ENCODE results near the gene ANTXRL. TPM values are rescaled to one million over a fixed set of nuclear protein-coding genes. Genes with fewer than 3 reads are reported as not detected.
"Not testable (repeated sequence)": the region's sequence is repeated elsewhere in the genome, so short reads cannot be mapped to it uniquely, and the experiment has no call there.

Gene ANTXRL
- total RNA-seq, 1 experiment from 2014 or later = not detected

- Mint-ChIP-seq H3K36me3 (ENCODE audit: insufficient read depth, unreplicated experiment) (no peaks in the 10 kb centered on the region), H3K4me3 (ENCODE audit: unreplicated experiment) (no peak overlapping the region), H3K27me3 (ENCODE audit: insufficient read depth, unreplicated experiment) (peaks cover 18% of the 10 kb centered on the region), H3K4me1 (ENCODE audit: insufficient read depth, unreplicated experiment) (no peaks in the 10 kb centered on the region), H3K27ac (ENCODE audit: low read depth, unreplicated experiment) (no peak overlapping the region), H3K9me3 (ENCODE audit: unreplicated experiment) (no peaks in the 10 kb centered on the region)
- BruUV-seq (replicated peaks) = no TSS peak
- ChIA-PET CTCF (interaction anchor here (0.6 kb wide), 2 partner anchors 17 to 46 kb away, joined by 3 read pairs; no protein-coding TSS in a partner anchor), POLR2A (no interaction called here)
- no peak for TF ChIP-seq CTCF (IDR thresholded peaks at IDR 0.05; ENCODE audit: unreplicated experiment)
- intact Hi-C loops (cut with micrococcal nuclease) = no loop called here
- no peak for DNase-seq (ENCODE audit: unreplicated experiment)
Measured at GRCh38 chr10:46272863-46273415, 13.9 kb upstream of the ANTXRL start.

GRCh38 chr10:46273506-46274477 lies 13.0 kb upstream of the ANTXRL start:
- no TSS peak for BruUV-seq (replicated peaks)
- H3K9me3 Mint-ChIP-seq (ENCODE audit: unreplicated experiment) = no peaks in the 10 kb centered on the region
- ChIA-PET POLR2A (interaction anchor here (1.2 kb wide), 1 partner anchor 44 kb away, joined by 3 read pairs; no protein-coding TSS in a partner anchor), CTCF (no interaction called here)
- H3K4me1 Mint-ChIP-seq (ENCODE audit: insufficient read depth, unreplicated experiment) = no peaks in the 10 kb centered on the region
- H3K27ac Mint-ChIP-seq (ENCODE audit: low read depth, unreplicated experiment) = no peak overlapping the region
- intact Hi-C loops (cut with micrococcal nuclease) = no loop called here
- no peak overlapping the region for H3K4me3 Mint-ChIP-seq (ENCODE audit: unreplicated experiment)
- H3K27me3 Mint-ChIP-seq (ENCODE audit: insufficient read depth, unreplicated experiment) = peaks cover 18% of the 10 kb centered on the region
- no peak for TF ChIP-seq CTCF (IDR thresholded peaks at IDR 0.05; ENCODE audit: unreplicated experiment)
- H3K36me3 Mint-ChIP-seq (ENCODE audit: insufficient read depth, unreplicated experiment) = no peaks in the 10 kb centered on the region
- DNase-seq (ENCODE audit: unreplicated experiment) = no peak

- H3K27ac Mint-ChIP-seq (ENCODE audit: low read depth, unreplicated experiment) = no peak overlapping the region
- no peaks in the 10 kb centered on the region for H3K4me1 Mint-ChIP-seq (ENCODE audit: insufficient read depth, unreplicated experiment)
- H3K9me3 Mint-ChIP-seq (ENCODE audit: unreplicated experiment) = no peaks in the 10 kb centered on the region
- no TSS peak for BruUV-seq (replicated peaks)
- ChIA-PET CTCF (no interaction called here), POLR2A (no interaction called here)
- intact Hi-C loops (cut with micrococcal nuclease) = no loop called here
- no peak overlapping the region for H3K4me3 Mint-ChIP-seq (ENCODE audit: unreplicated experiment)
- no peak for DNase-seq (ENCODE audit: unreplicated experiment)
- no peak for TF ChIP-seq CTCF (IDR thresholded peaks at IDR 0.05; ENCODE audit: unreplicated experiment)
- no peaks in the 10 kb centered on the region for H3K36me3 Mint-ChIP-seq (ENCODE audit: insufficient read depth, unreplicated experiment)
- peaks cover 18% of the 10 kb centered on the region for H3K27me3 Mint-ChIP-seq (ENCODE audit: insufficient read depth, unreplicated experiment)
Measured at GRCh38 chr10:46277840-46278239, 9.0 kb upstream of the ANTXRL start.

DNA sequence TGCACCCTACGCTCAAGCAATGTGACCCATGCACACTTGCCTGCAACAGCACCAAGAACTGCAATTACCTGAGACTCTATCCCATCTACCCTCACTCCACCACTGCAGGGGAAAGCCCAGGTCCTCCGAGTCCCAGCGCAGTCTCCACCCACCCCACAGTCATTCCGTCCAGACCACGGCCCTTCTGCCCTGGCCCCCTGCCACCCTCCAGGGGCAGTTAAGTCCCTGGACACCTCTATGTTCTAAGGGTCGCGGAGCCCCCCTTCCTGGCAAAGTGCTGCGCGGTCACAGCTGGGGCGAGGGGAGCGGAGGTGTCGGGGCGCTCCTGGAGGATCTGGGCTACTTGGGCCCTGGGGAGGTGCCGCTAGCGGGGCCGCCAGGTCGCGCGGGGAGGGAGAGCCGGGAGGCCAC lies 4.4 kb upstream of the ANTXRL start:
- ChIA-PET POLR2A (interaction anchor here (1.0 kb wide), 1 partner anchor 176 kb away, joined by 4 read pairs; no protein-coding TSS in a partner anchor), CTCF (interaction anchor here (0.6 kb wide), 1 partner anchor 1604 kb away, joined by 3 read pairs; no protein-coding TSS in a partner anchor)
- H3K4me3 Mint-ChIP-seq (ENCODE audit: unreplicated experiment) = peak overlapping the region; percentile 48
- H3K9me3 Mint-ChIP-seq (ENCODE audit: unreplicated experiment); H3K27ac Mint-ChIP-seq (ENCODE audit: low read depth, unreplicated experiment); DNase-seq (ENCODE audit: unreplicated experiment); BruUV-seq (replicated peaks); intact Hi-C loops (cut with micrococcal nuclease); H3K36me3 Mint-ChIP-seq (ENCODE audit: insufficient read depth, unreplicated experiment); H3K27me3 Mint-ChIP-seq (ENCODE audit: insufficient read depth, unreplicated experiment); H3K4me1 Mint-ChIP-seq (ENCODE audit: insufficient read depth, unreplicated experiment): not testable (repeated sequence)

Measured in MCF 10A (cell line).